ENCODE data around the gene SEMA5B. TPM values are rescaled to one million over a fixed set of nuclear protein-coding genes. Genes with fewer than 3 reads are reported as not detected.

The SEMA5B gene
- total RNA-seq, 1 donor from 2014 or later, result 68.8 TPM

DNA sequence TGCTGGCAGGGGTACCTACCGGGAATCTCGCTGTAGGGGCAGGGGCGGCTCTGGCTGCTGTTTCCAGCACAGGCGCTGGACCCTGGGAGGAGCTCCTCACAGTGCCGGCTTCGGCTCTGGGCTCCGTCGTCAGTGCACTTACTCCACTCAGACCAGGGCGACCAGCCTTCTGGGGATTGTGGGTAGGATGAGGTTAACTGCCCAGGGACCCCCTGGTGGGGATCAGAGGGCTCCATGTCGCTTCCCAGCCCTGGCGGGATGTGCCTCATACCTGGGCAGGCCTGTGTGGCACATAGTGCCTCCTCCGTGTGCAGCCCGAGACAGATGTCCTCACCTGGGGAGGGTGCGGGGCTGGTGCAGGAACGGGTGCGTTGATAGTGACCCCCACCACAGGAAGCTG is 115.7 kb downstream of the SEMA5B start:
- Mint-ChIP-seq H3K36me3 (ENCODE audit: low read depth) (peaks cover 26% of the 10 kb centered on the region), H3K4me1 (ENCODE audit: low read depth) (no peaks in the 10 kb centered on the region), H3K9me3 (ENCODE audit: low read depth) (no peaks in the 10 kb centered on the region), H3K27ac (ENCODE audit: unreplicated experiment) (no peak overlapping the region), H3K27me3 (ENCODE audit: low read depth) (peaks cover 3% of the 10 kb centered on the region), H3K4me3 (ENCODE audit: unreplicated experiment) (no peak overlapping the region)
- TF ChIP-seq, protein P1, sequence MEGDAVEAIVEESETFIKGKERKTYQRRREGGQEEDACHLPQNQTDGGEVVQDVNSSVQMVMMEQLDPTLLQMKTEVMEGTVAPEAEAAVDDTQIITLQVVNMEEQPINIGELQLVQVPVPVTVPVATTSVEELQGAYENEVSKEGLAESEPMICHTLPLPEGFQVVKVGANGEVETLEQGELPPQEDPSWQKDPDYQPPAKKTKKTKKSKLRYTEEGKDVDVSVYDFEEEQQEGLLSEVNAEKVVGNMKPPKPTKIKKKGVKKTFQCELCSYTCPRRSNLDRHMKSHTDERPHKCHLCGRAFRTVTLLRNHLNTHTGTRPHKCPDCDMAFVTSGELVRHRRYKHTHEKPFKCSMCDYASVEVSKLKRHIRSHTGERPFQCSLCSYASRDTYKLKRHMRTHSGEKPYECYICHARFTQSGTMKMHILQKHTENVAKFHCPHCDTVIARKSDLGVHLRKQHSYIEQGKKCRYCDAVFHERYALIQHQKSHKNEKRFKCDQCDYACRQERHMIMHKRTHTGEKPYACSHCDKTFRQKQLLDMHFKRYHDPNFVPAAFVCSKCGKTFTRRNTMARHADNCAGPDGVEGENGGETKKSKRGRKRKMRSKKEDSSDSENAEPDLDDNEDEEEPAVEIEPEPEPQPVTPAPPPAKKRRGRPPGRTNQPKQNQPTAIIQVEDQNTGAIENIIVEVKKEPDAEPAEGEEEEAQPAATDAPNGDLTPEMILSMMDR (IDR thresholded peaks at IDR 0.05), result no peak
- no peak for DNase-seq (ENCODE audit: low spot score)

DNA sequence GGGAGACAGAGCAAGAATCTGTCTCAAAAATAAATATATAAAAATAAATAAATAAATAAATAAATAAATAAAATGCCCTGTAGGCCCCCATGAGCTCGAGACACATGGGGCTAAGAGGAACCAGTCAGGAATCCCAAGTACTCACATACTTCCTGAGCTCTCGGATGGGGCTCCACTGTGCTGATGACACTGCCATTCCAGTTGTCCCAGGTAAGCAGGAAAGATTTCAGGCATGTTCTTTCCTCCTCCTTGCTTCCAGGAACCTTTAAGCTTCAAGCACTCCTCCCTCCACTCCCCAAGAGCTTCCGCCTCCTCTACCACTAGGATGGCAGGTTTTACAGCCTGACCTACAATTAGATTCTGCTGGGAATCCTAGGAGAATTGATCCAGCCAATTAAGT is 119.3 kb downstream of the SEMA5B start:
- TF ChIP-seq, protein P1 (IDR thresholded peaks at IDR 0.05), result no peak
- peaks cover 7% of the 10 kb centered on the region for H3K27me3 Mint-ChIP-seq (ENCODE audit: low read depth)
- peaks cover 18% of the 10 kb centered on the region for H3K9me3 Mint-ChIP-seq (ENCODE audit: low read depth)
- no peak overlapping the region for H3K27ac Mint-ChIP-seq (ENCODE audit: unreplicated experiment)
- no peak for DNase-seq (ENCODE audit: low spot score)
- no peaks in the 10 kb centered on the region for H3K4me1 Mint-ChIP-seq (ENCODE audit: low read depth)
- peaks cover 34% of the 10 kb centered on the region for H3K36me3 Mint-ChIP-seq (ENCODE audit: low read depth)
- H3K4me3 Mint-ChIP-seq (ENCODE audit: unreplicated experiment), result no peak overlapping the region

DNA sequence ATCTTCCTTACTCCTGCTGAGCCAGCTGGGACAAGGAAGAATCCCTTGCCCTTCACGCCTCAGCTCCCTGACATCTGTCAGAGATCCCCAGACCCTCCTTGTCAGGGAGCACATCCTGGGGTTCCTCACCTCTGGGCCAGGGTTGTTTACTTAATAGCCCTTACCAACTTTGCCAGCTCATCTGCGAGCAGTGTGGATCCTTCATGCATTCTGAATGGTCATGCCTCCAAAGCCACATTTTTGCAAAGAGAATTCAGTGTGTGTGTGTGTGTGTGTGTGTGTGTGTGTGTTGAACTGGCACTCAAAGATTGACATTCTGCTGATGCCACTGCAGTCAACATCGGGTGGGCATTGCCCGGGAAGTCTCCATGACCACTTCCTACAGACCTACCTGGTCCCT is 120.1 kb downstream of the SEMA5B start:
- Mint-ChIP-seq H3K27ac (ENCODE audit: unreplicated experiment) (no peak overlapping the region), H3K27me3 (ENCODE audit: low read depth) (peaks cover 7% of the 10 kb centered on the region), H3K4me3 (ENCODE audit: unreplicated experiment) (no peak overlapping the region), H3K9me3 (ENCODE audit: low read depth) (peaks cover 18% of the 10 kb centered on the region), H3K4me1 (ENCODE audit: low read depth) (no peaks in the 10 kb centered on the region), H3K36me3 (ENCODE audit: low read depth) (peaks cover 34% of the 10 kb centered on the region)
- no peak for DNase-seq (ENCODE audit: low spot score)
- TF ChIP-seq, protein P1 (IDR thresholded peaks at IDR 0.05), result no peak

DNA sequence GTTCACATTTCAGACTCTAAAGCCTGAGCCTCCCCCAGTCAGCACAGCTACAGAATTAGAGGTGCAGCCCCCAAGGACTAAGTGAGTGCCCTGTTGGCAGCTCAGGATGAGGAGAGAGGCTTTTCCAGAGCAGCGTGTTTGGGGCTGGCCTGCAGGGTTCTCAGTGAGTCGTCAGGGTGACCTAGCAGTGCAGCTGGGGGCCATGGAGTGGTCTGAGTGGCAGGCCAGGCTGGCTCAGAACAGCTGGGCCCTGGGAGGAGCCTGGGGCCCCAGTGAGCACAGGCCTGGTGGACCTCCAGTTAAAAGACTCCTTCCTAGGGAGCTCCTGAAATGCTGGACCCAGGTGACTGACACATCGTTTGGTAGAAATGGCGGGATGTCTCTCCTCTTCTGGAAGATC is 124.4 kb downstream of the SEMA5B start:
- Mint-ChIP-seq H3K27ac (ENCODE audit: unreplicated experiment) (no peak overlapping the region), H3K9me3 (ENCODE audit: low read depth) (peaks cover 18% of the 10 kb centered on the region), H3K27me3 (ENCODE audit: low read depth) (peaks cover 13% of the 10 kb centered on the region), H3K4me1 (ENCODE audit: low read depth) (no peaks in the 10 kb centered on the region), H3K4me3 (ENCODE audit: unreplicated experiment) (no peak overlapping the region), H3K36me3 (ENCODE audit: low read depth) (peaks cover 20% of the 10 kb centered on the region)
- no peak for DNase-seq (ENCODE audit: low spot score)
- TF ChIP-seq, protein P1 (IDR thresholded peaks at IDR 0.05), result no peak

DNA sequence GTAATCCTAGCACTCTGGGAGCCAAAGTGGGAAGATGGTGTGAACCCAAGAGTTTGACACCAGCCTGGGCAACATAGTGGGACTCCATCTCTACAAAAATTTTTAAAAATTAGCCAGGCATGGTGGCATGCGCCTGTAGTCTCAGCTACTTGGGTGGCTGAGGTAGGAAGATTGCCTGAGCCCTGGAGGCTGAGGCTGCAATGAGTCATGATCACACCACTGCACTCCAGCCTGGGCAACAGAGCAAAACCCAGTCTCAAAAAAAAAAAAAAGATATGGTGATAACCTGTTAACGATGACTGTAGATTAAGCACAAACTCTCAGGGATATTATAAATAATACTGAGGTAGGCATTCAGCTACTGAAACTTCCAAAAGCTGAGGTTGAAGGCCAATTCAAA is 125.2 kb downstream of the SEMA5B start:
- DNase-seq (ENCODE audit: low spot score), result no peak
- Mint-ChIP-seq H3K4me3 (ENCODE audit: unreplicated experiment) (no peak overlapping the region), H3K27ac (ENCODE audit: unreplicated experiment) (no peak overlapping the region), H3K36me3 (ENCODE audit: low read depth) (peaks cover 20% of the 10 kb centered on the region), H3K4me1 (ENCODE audit: low read depth) (no peaks in the 10 kb centered on the region), H3K9me3 (ENCODE audit: low read depth) (peaks cover 18% of the 10 kb centered on the region), H3K27me3 (ENCODE audit: low read depth) (peaks cover 13% of the 10 kb centered on the region)
- TF ChIP-seq, protein P1 (IDR thresholded peaks at IDR 0.05), result no peak
